ENCODE data around the gene STXBP3. TPM values are rescaled to one million over a fixed set of nuclear protein-coding genes. Genes with fewer than 3 reads are reported as not detected.

The STXBP3 gene
- polyA plus RNA-seq, 3 donors, result 32.3 to 56.2 (median 48.3) TPM

- Mint-ChIP-seq H3K27me3 (ENCODE audit: low read depth in 3 of 3) (peaks cover 1 to 9% (median 2%) of the 10 kb centered on the region in 3 donors), H3K9me3 (peaks cover 0 to 2% (median 0%) of the 10 kb centered on the region in 7 donors), H3K4me3 (no peak overlapping the region), H3K4me1 (no peaks in the 10 kb centered on the region), H3K36me3 (no peaks in the 10 kb centered on the region), H3K27ac (no peak overlapping the region)
- WGBS (ENCODE audit: insufficient coverage), result 97% methylated on average over 8 of the region's 8 CpGs
- no peak for DNase-seq
- Histone ChIP-seq H3K27me3 (ENCODE audit: control insufficient read depth in 2 of 2, insufficient read depth in 2 of 2, low read length in 2 of 2) (no peaks in the 10 kb centered on the region), H3K27ac (ENCODE audit: low read depth in 1 of 2, low read length in 2 of 2) (no peak overlapping the region), H3K4me1 (ENCODE audit: control insufficient read depth in 1 of 2, insufficient read depth in 2 of 2, low read length in 2 of 2) (no peaks in the 10 kb centered on the region), H2AFZ (ENCODE audit: insufficient read depth, low read depth, low read length, poor library complexity, severe bottlenecking) (no peak overlapping the region), H3K79me2 (ENCODE audit: insufficient read depth, low read length) (no peaks in the 10 kb centered on the region), H3K9ac (ENCODE audit: insufficient read depth, low read length, poor library complexity, severe bottlenecking) (no peak overlapping the region), H3K9me3 (replicated peaks in 1 of 2; ENCODE audit: control insufficient read depth in 1 of 2, insufficient read depth in 1 of 2, low read length in 2 of 2) (no peaks in the 10 kb centered on the region), H3K4me2 (replicated peaks; ENCODE audit: extremely low read depth, low read length, poor library complexity, severe bottlenecking) (no peak overlapping the region), H3K4me3 (replicated peaks in 1 of 3; ENCODE audit: low read depth in 2 of 3, low read length in 3 of 3) (no peak overlapping the region), H3K36me3 (replicated peaks in 1 of 2; ENCODE audit: control insufficient read depth in 1 of 2, insufficient read depth in 2 of 2, low read length in 2 of 2) (no peaks in the 10 kb centered on the region), H4K20me1 (ENCODE audit: insufficient read depth, low read length) (no peaks in the 10 kb centered on the region)
- intact Hi-C loops (cut with micrococcal nuclease), result no loop called here
- TF ChIP-seq CTCF (IDR thresholded peaks at IDR 0.05), result no peak
These were observed 18.0 kb upstream of the STXBP3 start for GRCh38 chr1:108728327-108728923.

- Histone ChIP-seq H2AFZ (ENCODE audit: insufficient read depth, low read depth, low read length, poor library complexity, severe bottlenecking) (no peak overlapping the region), H3K9ac (ENCODE audit: insufficient read depth, low read length, poor library complexity, severe bottlenecking) (no peak overlapping the region), H3K4me2 (replicated peaks; ENCODE audit: extremely low read depth, low read length, poor library complexity, severe bottlenecking) (no peak overlapping the region), H4K20me1 (ENCODE audit: insufficient read depth, low read length) (no peaks in the 10 kb centered on the region), H3K36me3 (replicated peaks in 1 of 2; ENCODE audit: control insufficient read depth in 1 of 2, insufficient read depth in 2 of 2, low read length in 2 of 2) (no peaks in the 10 kb centered on the region), H3K27ac (ENCODE audit: low read depth in 1 of 2, low read length in 2 of 2) (no peak overlapping the region), H3K9me3 (replicated peaks in 1 of 2; ENCODE audit: control insufficient read depth in 1 of 2, insufficient read depth in 1 of 2, low read length in 2 of 2) (no peaks in the 10 kb centered on the region), H3K4me3 (replicated peaks in 1 of 3; ENCODE audit: low read depth in 2 of 3, low read length in 3 of 3) (no peak overlapping the region), H3K27me3 (ENCODE audit: control insufficient read depth in 2 of 2, insufficient read depth in 2 of 2, low read length in 2 of 2) (no peaks in the 10 kb centered on the region), H3K4me1 (ENCODE audit: control insufficient read depth in 1 of 2, insufficient read depth in 2 of 2, low read length in 2 of 2) (no peaks in the 10 kb centered on the region), H3K79me2 (ENCODE audit: insufficient read depth, low read length) (no peaks in the 10 kb centered on the region)
- no peaks in the 10 kb centered on the region for H3K4me1 Mint-ChIP-seq
- WGBS (ENCODE audit: insufficient coverage), result no CpG with 5 or more reads among the region's 4 CpGs
- DNase-seq, result no peak
- H3K36me3 Mint-ChIP-seq, result no peaks in the 10 kb centered on the region
- no peak overlapping the region for H3K27ac Mint-ChIP-seq
- peaks cover 1 to 9% (median 2%) of the 10 kb centered on the region in 3 donors for H3K27me3 Mint-ChIP-seq (ENCODE audit: low read depth in 3 of 3)
- intact Hi-C loops (cut with micrococcal nuclease), result no loop called here
- H3K9me3 Mint-ChIP-seq, result peaks cover 0 to 2% (median 0%) of the 10 kb centered on the region in 7 donors
- TF ChIP-seq CTCF (IDR thresholded peaks at IDR 0.05), result no peak
- no peak overlapping the region for H3K4me3 Mint-ChIP-seq
These were observed 17.0 kb upstream of the STXBP3 start for GRCh38 chr1:108729481-108729880.
